Activated CD4-positive, alpha-beta memory T cell treated with anti-CD3 and anti-CD28 coated beads for 36 hours (primary cell): ENCODE results near the gene TCL1A. TPM values are rescaled to one million over a fixed set of nuclear protein-coding genes. Genes with fewer than 3 reads are reported as not detected.
"Not testable (repeated sequence)": the region's sequence is repeated elsewhere in the genome, so short reads cannot be mapped to it uniquely, and the experiment has no call there.

Experiments used
- CTCF ChIA-PET: fragments of 350-600 bp; sonication (Branson Sonifier 250); formaldehyde crosslinking; loops from one replicate; lab custom pipeline; 2021; ENCODE audit warnings: antibody characterized with exemption, inconsistent platforms; lab: Charles Lee
- POLR2A ChIA-PET: fragments of 350-600 bp; sonication (Branson Sonifier 250); formaldehyde crosslinking; loops from one replicate; lab custom pipeline; 2021; ENCODE audit warnings: antibody characterized with exemption; lab: Charles Lee
- DNase-seq: peaks from one replicate; pipeline ENCODE4 v3.0.0-alpha.2; 2020
- H3K27ac Mint-ChIP-seq: one replicate; pipeline ENCODE4 v1.8.0; 2021; ENCODE audit warnings: mixed read lengths
- H3K27me3 Mint-ChIP-seq: one replicate; pipeline ENCODE4 v1.8.0; 2021; ENCODE audit warnings: mixed read lengths
- H3K36me3 Mint-ChIP-seq: one replicate; pipeline ENCODE4 v1.8.0; 2021; ENCODE audit warnings: mixed read lengths
- H3K4me1 Mint-ChIP-seq: one replicate; pipeline ENCODE4 v1.8.0; 2021; ENCODE audit warnings: low read depth, mixed read lengths
- H3K4me3 Mint-ChIP-seq: one replicate; pipeline ENCODE4 v1.8.0; 2021; ENCODE audit warnings: mild to moderate bottlenecking, mixed read lengths
- H3K9me3 Mint-ChIP-seq: one replicate; pipeline ENCODE4 v1.8.0; 2021; ENCODE audit warnings: mixed read lengths
- intact Hi-C: fragments of 100-400 bp; cut with micrococcal nuclease; formaldehyde crosslinking; loops from one replicate; pipeline ENCODE4 v1.15.1; 2023
- total RNA-seq, 2 experiments: library from RNA; stranded (reverse); gene quantifications; one replicate each; pipeline ENCODE4 v1.2.3, GENCODE V29; 2021

Gene TCL1A
- total RNA-seq, 2 experiments from 2014 or later, result not detected

- CTCF ChIA-PET, result interaction anchor here (1.0 kb wide), 1 partner anchor 105 kb away, joined by 3 read pairs; no protein-coding TSS in a partner anchor
- H3K9me3 Mint-ChIP-seq, H3K4me1 Mint-ChIP-seq, H3K27ac Mint-ChIP-seq, H3K27me3 Mint-ChIP-seq, intact Hi-C loops, H3K4me3 Mint-ChIP-seq, H3K36me3 Mint-ChIP-seq, DNase-seq, POLR2A ChIA-PET: not testable (repeated sequence)
These were observed 48.4 kb downstream of the TCL1A start for GRCh38 chr14:95665530-95665929.

GRCh38 chr14:95664546-95664945 is 49.4 kb downstream of the TCL1A start:
- Mint-ChIP-seq H3K9me3 (no peaks in the 10 kb centered on the region), H3K27me3 (peaks cover 9% of the 10 kb centered on the region), H3K4me1 (peaks cover 3% of the 10 kb centered on the region), H3K27ac (no peak overlapping the region), H3K4me3 (no peak overlapping the region), H3K36me3 (no peaks in the 10 kb centered on the region)
- DNase-seq, result no peak
- intact Hi-C loops, result no loop called here
- POLR2A ChIA-PET, result no interaction called here
- CTCF ChIA-PET, result no interaction called here

- ChIA-PET CTCF (no interaction called here), POLR2A (no interaction called here)
- no peak overlapping the region for H3K27ac Mint-ChIP-seq
- peaks cover 9% of the 10 kb centered on the region for H3K27me3 Mint-ChIP-seq
- no peak for DNase-seq
- no peaks in the 10 kb centered on the region for H3K9me3 Mint-ChIP-seq
- peaks cover 3% of the 10 kb centered on the region for H3K4me1 Mint-ChIP-seq
- no peaks in the 10 kb centered on the region for H3K36me3 Mint-ChIP-seq
- intact Hi-C loops, result no loop called here
- H3K4me3 Mint-ChIP-seq, result no peak overlapping the region
These were observed 49.9 kb downstream of the TCL1A start for GRCh38 chr14:95664066-95664465.

GRCh38 chr14:95663226-95663797 is 50.6 kb downstream of the TCL1A start:
- Mint-ChIP-seq H3K27me3 (peaks cover 13% of the 10 kb centered on the region), H3K4me3 (no peak overlapping the region), H3K36me3 (no peaks in the 10 kb centered on the region), H3K9me3 (no peaks in the 10 kb centered on the region), H3K4me1 (peaks cover 3% of the 10 kb centered on the region), H3K27ac (no peak overlapping the region)
- DNase-seq, result no peak
- ChIA-PET CTCF (no interaction called here), POLR2A (no interaction called here)
- intact Hi-C loops, result no loop called here

- intact Hi-C loops, result no loop called here
- DNase-seq, result no peak
- ChIA-PET POLR2A (no interaction called here), CTCF (no interaction called here)
- H3K9me3 Mint-ChIP-seq, result no peaks in the 10 kb centered on the region
- no peak overlapping the region for H3K27ac Mint-ChIP-seq
- peaks cover 13% of the 10 kb centered on the region for H3K27me3 Mint-ChIP-seq
- no peaks in the 10 kb centered on the region for H3K36me3 Mint-ChIP-seq
- peaks cover 3% of the 10 kb centered on the region for H3K4me1 Mint-ChIP-seq
- no peak overlapping the region for H3K4me3 Mint-ChIP-seq
These were observed 51.3 kb downstream of the TCL1A start for GRCh38 chr14:95662376-95663186.

- ChIA-PET POLR2A (interaction anchor here (0.9 kb wide), 1 partner anchor 15 kb away, joined by 3 read pairs; no protein-coding TSS in a partner anchor), CTCF (no interaction called here)
- peaks cover 13% of the 10 kb centered on the region for H3K27me3 Mint-ChIP-seq
- H3K4me1 Mint-ChIP-seq, result peaks cover 3% of the 10 kb centered on the region
- no peak overlapping the region for H3K27ac Mint-ChIP-seq
- intact Hi-C loops, result no loop called here
- no peak for DNase-seq
- no peaks in the 10 kb centered on the region for H3K9me3 Mint-ChIP-seq
- no peaks in the 10 kb centered on the region for H3K36me3 Mint-ChIP-seq
- H3K4me3 Mint-ChIP-seq, result no peak overlapping the region
These were observed 53.0 kb downstream of the TCL1A start for GRCh38 chr14:95660651-95661515.

- Mint-ChIP-seq H3K4me3 (no peak overlapping the region), H3K27ac (no peak overlapping the region), H3K4me1 (peaks cover 3% of the 10 kb centered on the region), H3K36me3 (no peaks in the 10 kb centered on the region), H3K27me3 (peaks cover 13% of the 10 kb centered on the region), H3K9me3 (no peaks in the 10 kb centered on the region)
- intact Hi-C loops, result no loop called here
- ChIA-PET POLR2A (interaction anchor here (0.9 kb wide), 1 partner anchor 14 kb away, joined by 3 read pairs; no protein-coding TSS in a partner anchor), CTCF (no interaction called here)
- DNase-seq, result no peak
These were observed 53.9 kb downstream of the TCL1A start for GRCh38 chr14:95659990-95660385.

Other genes starting within 250 kb of the TCL1A start
- 10 to 100 TPM; 35.3 to 37.3 TPM for gene SYNE3, start 197.5 kb downstream of the TCL1A start, total RNA-seq
- 10 to 100 TPM; 31.8 to 32.2 TPM for gene GLRX5, start 179.1 kb downstream of the TCL1A start, total RNA-seq
- gene TCL1B, start 27.7 kb downstream of the TCL1A start, total RNA-seq, result not detected
- gene TUNAR, start 162.7 kb upstream of the TCL1A start, total RNA-seq, result not detected